Measurements from ENCODE around the gene GADD45GIP1.
"Not testable (repeated sequence)": the region's sequence is repeated elsewhere in the genome, so short reads cannot be mapped to it uniquely, and the experiment has no call there.

Gene GADD45GIP1

GRCh38 chr19:12987781-12988180 is 30.8 kb upstream of the GADD45GIP1 start:
- DNase-seq = no peak

- no peak for DNase-seq
These were observed 30.2 kb upstream of the GADD45GIP1 start for GRCh38 chr19:12987190-12987589.

GRCh38 chr19:12986726-12987125 is 29.7 kb upstream of the GADD45GIP1 start:
- no peak for DNase-seq

- peak; percentile 36 for DNase-seq
These were observed 28.2 kb upstream of the GADD45GIP1 start for GRCh38 chr19:12985049-12985776.

- no peak for DNase-seq
These were observed 27.6 kb upstream of the GADD45GIP1 start for GRCh38 chr19:12984683-12985048.

- no peak for DNase-seq
These were observed 27.2 kb upstream of the GADD45GIP1 start for GRCh38 chr19:12984143-12984627.

GRCh38 chr19:12983542-12984142 is 26.6 kb upstream of the GADD45GIP1 start:
- DNase-seq = peak; percentile 76

GRCh38 chr19:12983091-12983490 is 26.1 kb upstream of the GADD45GIP1 start:
- DNase-seq = no peak

GRCh38 chr19:12982648-12983047 is 25.6 kb upstream of the GADD45GIP1 start:
- DNase-seq = no peak

GRCh38 chr19:12979974-12980373 is 23.0 kb upstream of the GADD45GIP1 start:
- no peak for DNase-seq

- not testable (repeated sequence) for DNase-seq
These were observed 19.1 kb upstream of the GADD45GIP1 start for GRCh38 chr19:12976109-12976508.

GRCh38 chr19:12975221-12975741 is 18.3 kb upstream of the GADD45GIP1 start:
- DNase-seq = no peak

GRCh38 chr19:12974301-12975220 is 17.5 kb upstream of the GADD45GIP1 start:
- DNase-seq = no peak

- DNase-seq = no peak
These were observed 16.2 kb upstream of the GADD45GIP1 start for GRCh38 chr19:12973236-12973635.

GRCh38 chr19:12970070-12970820 is 13.2 kb upstream of the GADD45GIP1 start:
- no peak for DNase-seq

- DNase-seq = no peak
These were observed 12.4 kb upstream of the GADD45GIP1 start, which contains the start of gene DAND5 for GRCh38 chr19:12969292-12969988. TSS of gene DAND5 (plus strand) at chr19:12969576. CDS start at chr19:12969661, 85 bp downstream.

GRCh38 chr19:12967907-12968306 is 10.9 kb upstream of the GADD45GIP1 start:
- no peak for DNase-seq

- no peak for DNase-seq
These were observed 8.8 kb upstream of the GADD45GIP1 start for GRCh38 chr19:12965812-12966135.

- DNase-seq = peak; percentile 70
These were observed 8.2 kb upstream of the GADD45GIP1 start for GRCh38 chr19:12965017-12965811.

- DNase-seq = no peak
These were observed 2.5 kb upstream of the GADD45GIP1 start for GRCh38 chr19:12959481-12959880.

- DNase-seq = not testable (repeated sequence)
These were observed 448 bp upstream of the GADD45GIP1 start for GRCh38 chr19:12957389-12957952.

All from NCI-H774 (cell line).